ENCODE results near the gene INO80B. TPM values are rescaled to one million over a fixed set of nuclear protein-coding genes. Genes with fewer than 3 reads are reported as not detected.
"Not testable (repeated sequence)": the region's sequence is repeated elsewhere in the genome, so short reads cannot be mapped to it uniquely, and the experiment has no call there.

The INO80B gene
- polyA plus RNA-seq, 1 donor from 2014 or later: 35.2 TPM

- Histone ChIP-seq H3K9me3 (ENCODE audit: low read length) (no peaks in the 10 kb centered on the region), H3K4me3 (ENCODE audit: low read length) (no peak overlapping the region), H3K4me2 (ENCODE audit: low read length) (no peak overlapping the region), H3K79me2 (replicated peaks; ENCODE audit: insufficient read depth, low read length) (no peaks in the 10 kb centered on the region), H3F3A (ENCODE audit: insufficient read depth, low read length, poor library complexity, severe bottlenecking) (no peaks in the 10 kb centered on the region), H3K36me3 (ENCODE audit: insufficient read depth, low read length) (no peaks in the 10 kb centered on the region), H3K9me2 (ENCODE audit: insufficient read depth, low read length) (no peaks in the 10 kb centered on the region), H3K27ac (ENCODE audit: low read length) (no peak overlapping the region), H4K20me1 (ENCODE audit: insufficient read depth) (no peaks in the 10 kb centered on the region), H3K9ac (ENCODE audit: low read length) (no peak overlapping the region), H2AFZ (ENCODE audit: low read depth, low read length) (no peak overlapping the region), H3K27me3 (ENCODE audit: insufficient read depth, low read depth, low read length) (no peaks in the 10 kb centered on the region)
- TF ChIP-seq SMC3 (conservative IDR thresholded peaks at IDR 0.05; ENCODE audit: poor library complexity): no peak
- no peak for TF ChIP-seq TAF1 (IDR thresholded peaks at IDR 0.05; ENCODE audit: low read depth)
- no peak for TF ChIP-seq MXI1 (conservative IDR thresholded peaks at IDR 0.05; ENCODE audit: poor library complexity, severe bottlenecking)
- TF ChIP-seq, protein P1, sequence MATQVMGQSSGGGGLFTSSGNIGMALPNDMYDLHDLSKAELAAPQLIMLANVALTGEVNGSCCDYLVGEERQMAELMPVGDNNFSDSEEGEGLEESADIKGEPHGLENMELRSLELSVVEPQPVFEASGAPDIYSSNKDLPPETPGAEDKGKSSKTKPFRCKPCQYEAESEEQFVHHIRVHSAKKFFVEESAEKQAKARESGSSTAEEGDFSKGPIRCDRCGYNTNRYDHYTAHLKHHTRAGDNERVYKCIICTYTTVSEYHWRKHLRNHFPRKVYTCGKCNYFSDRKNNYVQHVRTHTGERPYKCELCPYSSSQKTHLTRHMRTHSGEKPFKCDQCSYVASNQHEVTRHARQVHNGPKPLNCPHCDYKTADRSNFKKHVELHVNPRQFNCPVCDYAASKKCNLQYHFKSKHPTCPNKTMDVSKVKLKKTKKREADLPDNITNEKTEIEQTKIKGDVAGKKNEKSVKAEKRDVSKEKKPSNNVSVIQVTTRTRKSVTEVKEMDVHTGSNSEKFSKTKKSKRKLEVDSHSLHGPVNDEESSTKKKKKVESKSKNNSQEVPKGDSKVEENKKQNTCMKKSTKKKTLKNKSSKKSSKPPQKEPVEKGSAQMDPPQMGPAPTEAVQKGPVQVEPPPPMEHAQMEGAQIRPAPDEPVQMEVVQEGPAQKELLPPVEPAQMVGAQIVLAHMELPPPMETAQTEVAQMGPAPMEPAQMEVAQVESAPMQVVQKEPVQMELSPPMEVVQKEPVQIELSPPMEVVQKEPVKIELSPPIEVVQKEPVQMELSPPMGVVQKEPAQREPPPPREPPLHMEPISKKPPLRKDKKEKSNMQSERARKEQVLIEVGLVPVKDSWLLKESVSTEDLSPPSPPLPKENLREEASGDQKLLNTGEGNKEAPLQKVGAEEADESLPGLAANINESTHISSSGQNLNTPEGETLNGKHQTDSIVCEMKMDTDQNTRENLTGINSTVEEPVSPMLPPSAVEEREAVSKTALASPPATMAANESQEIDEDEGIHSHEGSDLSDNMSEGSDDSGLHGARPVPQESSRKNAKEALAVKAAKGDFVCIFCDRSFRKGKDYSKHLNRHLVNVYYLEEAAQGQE (IDR thresholded peaks at IDR 0.05; ENCODE audit: borderline replicate concordance): no peak
- TF ChIP-seq RAD21 (conservative IDR thresholded peaks at IDR 0.05): no peak
These were observed 34.9 kb upstream of the INO80B start for GRCh38 chr2:74420006-74420405.

DNA sequence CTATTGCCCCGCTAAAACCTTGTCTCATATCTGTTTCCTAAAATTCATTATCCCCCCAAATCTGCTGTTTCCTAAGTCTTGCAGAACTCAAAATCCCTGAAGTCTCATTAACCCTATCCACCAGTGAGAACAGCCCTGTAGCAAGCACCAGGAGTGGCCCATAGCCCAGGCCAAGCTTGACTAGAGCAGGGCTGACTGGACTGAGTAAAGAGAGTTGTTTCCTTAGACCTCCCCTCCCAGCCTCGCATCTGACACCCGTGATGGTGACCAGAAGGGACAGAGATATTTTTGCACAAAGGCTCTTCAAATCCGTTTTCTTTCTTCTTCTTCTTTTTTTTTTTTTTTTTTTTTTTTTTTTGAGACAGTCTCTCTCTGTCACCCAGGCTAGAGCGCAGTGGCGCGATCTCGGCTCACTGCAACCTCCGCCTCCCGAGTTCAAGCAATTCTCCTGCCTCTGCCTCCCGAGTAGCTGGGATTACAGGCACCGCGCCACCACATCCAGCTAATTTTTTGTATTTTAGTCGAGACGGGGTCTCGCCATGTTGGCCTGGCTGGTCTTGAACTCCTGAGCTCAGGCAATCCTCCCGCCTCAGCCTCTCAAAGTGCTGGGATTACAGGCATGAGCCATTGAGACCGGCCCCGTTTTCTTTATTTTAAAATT is 34.3 kb upstream of the INO80B start:
- peak overlapping the region; percentile 96 for H3K27ac ChIP-seq (ENCODE audit: low read length)
- peak overlapping the region; percentile 93 for H3K9ac ChIP-seq (ENCODE audit: low read length)
- H3K36me3 ChIP-seq (ENCODE audit: insufficient read depth, low read length); H3K9me3 ChIP-seq (ENCODE audit: low read length); H3F3A ChIP-seq (ENCODE audit: insufficient read depth, low read length, poor library complexity, severe bottlenecking); H3K79me2 ChIP-seq (replicated peaks; ENCODE audit: insufficient read depth, low read length); H4K20me1 ChIP-seq (ENCODE audit: insufficient read depth); H3K27me3 ChIP-seq (ENCODE audit: insufficient read depth, low read depth, low read length); H3K9me2 ChIP-seq (ENCODE audit: insufficient read depth, low read length): not testable (repeated sequence)
- H3K4me3 ChIP-seq (ENCODE audit: low read length): peak overlapping the region; percentile 96
- peak overlapping the region; percentile 46 for H3K4me2 ChIP-seq (ENCODE audit: low read length)
- peak overlapping the region; percentile 95 for H2AFZ ChIP-seq (ENCODE audit: low read depth, low read length)

DNA sequence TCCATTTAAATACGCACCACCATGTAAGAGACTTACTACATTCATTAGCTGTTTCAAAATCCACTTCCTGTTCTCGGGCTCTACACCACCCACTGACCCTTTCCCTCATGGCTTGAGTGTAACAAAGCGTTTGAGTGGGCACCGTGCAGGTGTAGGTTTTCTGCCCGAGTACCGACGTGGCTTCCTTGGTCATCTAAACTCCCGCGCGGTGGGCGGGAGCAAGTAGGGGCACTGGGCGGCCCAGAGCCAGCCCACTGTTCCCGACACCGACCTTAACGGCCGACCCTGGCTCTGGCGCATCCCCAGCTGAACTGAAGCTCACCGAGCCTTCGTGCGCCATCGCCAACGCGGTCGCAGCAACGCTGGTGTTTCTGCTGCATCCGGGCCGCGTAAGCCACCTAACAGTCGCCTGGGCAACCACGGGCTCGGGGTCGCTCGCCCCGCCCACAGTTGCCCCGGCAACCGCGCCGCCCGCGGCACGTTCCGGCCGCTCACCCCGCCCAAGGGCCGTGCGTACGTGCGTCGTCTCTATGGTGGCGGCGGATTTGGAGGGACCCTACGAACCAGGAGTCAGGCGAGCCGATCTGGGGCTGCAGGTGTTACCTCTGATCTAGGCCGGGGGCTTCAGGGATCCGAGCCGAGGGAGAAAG is 33.5 kb upstream of the INO80B start, which contains the start of the genes C2orf81 and WDR54:
TSS of gene C2orf81 (minus strand) at position 399 of the 650 bp plus-strand sequence. CDS start at position 340, 59 bp downstream.
TSS of gene WDR54 (plus strand) at position 510 of the 650 bp plus-strand sequence. CDS start 424 bp downstream, outside the sequence.
- Histone ChIP-seq H3K27ac (ENCODE audit: low read length) (peak within 1 kb of the TSS; percentile 96), H3K9ac (ENCODE audit: low read length) (peak within 1 kb of the TSS; percentile 93)

More for the DNA sequence above, 33.5 kb upstream of the INO80B start, which contains the start of the genes C2orf81 and WDR54:
- peak within 1 kb of the TSS; percentile 82 for H3K4me2 ChIP-seq (ENCODE audit: low read length)
- H3K79me2 ChIP-seq (replicated peaks; ENCODE audit: insufficient read depth, low read length): no peaks in the 10 kb centered on the region
- TF ChIP-seq, protein P2, sequence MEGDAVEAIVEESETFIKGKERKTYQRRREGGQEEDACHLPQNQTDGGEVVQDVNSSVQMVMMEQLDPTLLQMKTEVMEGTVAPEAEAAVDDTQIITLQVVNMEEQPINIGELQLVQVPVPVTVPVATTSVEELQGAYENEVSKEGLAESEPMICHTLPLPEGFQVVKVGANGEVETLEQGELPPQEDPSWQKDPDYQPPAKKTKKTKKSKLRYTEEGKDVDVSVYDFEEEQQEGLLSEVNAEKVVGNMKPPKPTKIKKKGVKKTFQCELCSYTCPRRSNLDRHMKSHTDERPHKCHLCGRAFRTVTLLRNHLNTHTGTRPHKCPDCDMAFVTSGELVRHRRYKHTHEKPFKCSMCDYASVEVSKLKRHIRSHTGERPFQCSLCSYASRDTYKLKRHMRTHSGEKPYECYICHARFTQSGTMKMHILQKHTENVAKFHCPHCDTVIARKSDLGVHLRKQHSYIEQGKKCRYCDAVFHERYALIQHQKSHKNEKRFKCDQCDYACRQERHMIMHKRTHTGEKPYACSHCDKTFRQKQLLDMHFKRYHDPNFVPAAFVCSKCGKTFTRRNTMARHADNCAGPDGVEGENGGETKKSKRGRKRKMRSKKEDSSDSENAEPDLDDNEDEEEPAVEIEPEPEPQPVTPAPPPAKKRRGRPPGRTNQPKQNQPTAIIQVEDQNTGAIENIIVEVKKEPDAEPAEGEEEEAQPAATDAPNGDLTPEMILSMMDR (IDR thresholded peaks at IDR 0.05; ENCODE audit: poor library complexity, severe bottlenecking): peak; percentile 15
- TF ChIP-seq POLR2AphosphoS5 (IDR thresholded peaks at IDR 0.05): peak; percentile 98
- TF ChIP-seq SMC3 (conservative IDR thresholded peaks at IDR 0.05; ENCODE audit: poor library complexity): peak; percentile 54
- TF ChIP-seq EP300 (conservative IDR thresholded peaks at IDR 0.05; ENCODE audit: poor library complexity, severe bottlenecking): peak; percentile 51
- TF ChIP-seq MXI1 (conservative IDR thresholded peaks at IDR 0.05; ENCODE audit: poor library complexity, severe bottlenecking): peak; percentile 97
- TF ChIP-seq RAD21 (conservative IDR thresholded peaks at IDR 0.05): peak; percentile 37
- peak; percentile 96 for TF ChIP-seq TAF1 (IDR thresholded peaks at IDR 0.05; ENCODE audit: low read depth)
- TF ChIP-seq EZH2 (IDR thresholded peaks at IDR 0.05; ENCODE audit: borderline replicate concordance, insufficient read depth, low read length, poor library complexity, severe bottlenecking): no peak
- TF ChIP-seq, protein P1 (IDR thresholded peaks at IDR 0.05; ENCODE audit: borderline replicate concordance): peak; percentile 85
- H3F3A ChIP-seq (ENCODE audit: insufficient read depth, low read length, poor library complexity, severe bottlenecking): no peaks in the 10 kb centered on the region
- no peaks in the 10 kb centered on the region for H3K27me3 ChIP-seq (ENCODE audit: insufficient read depth, low read depth, low read length)
- H3K9me2 ChIP-seq (ENCODE audit: insufficient read depth, low read length): no peaks in the 10 kb centered on the region
- H3K36me3 ChIP-seq (ENCODE audit: insufficient read depth, low read length): no peaks in the 10 kb centered on the region
- no peaks in the 10 kb centered on the region for H4K20me1 ChIP-seq (ENCODE audit: insufficient read depth)
- H3K9me3 ChIP-seq (ENCODE audit: low read length): no peaks in the 10 kb centered on the region
- H2AFZ ChIP-seq (ENCODE audit: low read depth, low read length): peak within 1 kb of the TSS; percentile 95
- peak within 1 kb of the TSS; percentile 96 for H3K4me3 ChIP-seq (ENCODE audit: low read length)

Measured in neural cell (in vitro differentiated cells).